Upper lobe of left lung (tissue), 4 donors: ENCODE data around the gene SLC30A7.

Experiments used
- CTCF ChIP-seq, 6 experiments: fragments of 450-650 bp in 4 of 6; fragments of 200-600 bp in 2 of 6; sonication (generic) in 2 of 6; IDR thresholded peaks; one replicate each; pipeline ENCODE4 v1.5.1; 2016 to 2019; ENCODE audit warnings: antibody characterized with exemption in 6 of 6
- EP300 ChIP-seq, 4 donors: sonication (generic); formaldehyde crosslinking; IDR thresholded peaks; one replicate each; pipeline ENCODE4 v1.5.1; 2017; ENCODE audit warnings: antibody characterized with exemption in 4 of 4, control low read depth in 2 of 4
- POLR2A ChIP-seq, 4 donors: fragments of 450-650 bp; IDR thresholded peaks; one replicate each; pipeline ENCODE4 v1.5.1; 2016 to 2017; ENCODE audit warnings: antibody characterized with exemption in 4 of 4, mild to moderate bottlenecking in 2 of 4
- POLR2AphosphoS5 ChIP-seq, 2 donors: sonication (generic); formaldehyde crosslinking; IDR thresholded peaks; one replicate each; pipeline ENCODE4 v1.5.1; 2017; ENCODE audit warnings: antibody characterized with exemption in 2 of 2

GRCh38 chr1:100876291-100876690, 19.6 kb upstream of the SLC30A7 start:
- TF ChIP-seq POLR2A (IDR thresholded peaks at IDR 0.05) (no peak), CTCF (IDR thresholded peaks at IDR 0.05) (no peak), POLR2AphosphoS5 (IDR thresholded peaks at IDR 0.05) (no peak), EP300 (IDR thresholded peaks at IDR 0.05) (no peak)
